Trophoblast cell (in vitro differentiated cells and primary cell): Measurements from ENCODE around the gene MPZ. TPM values are rescaled to one million over a fixed set of nuclear protein-coding genes. Genes with fewer than 3 reads are reported as not detected.

Source experiments
- DNase-seq, 2 donors: peaks; one replicate each; pipeline ENCODE4 v3.0.0-alpha.2; 2016
- H2AFZ ChIP-seq: 2 replicates; pipeline ENCODE4 v1.6.1; 2013; ENCODE audit warnings: low read length, moderate library complexity, mild to moderate bottlenecking; ENCODE audit not compliant: insufficient read depth, poor library complexity
- H2AK5ac ChIP-seq: 2 replicates; pipeline ENCODE4 v1.6.1; 2013; ENCODE audit warnings: mild to moderate bottlenecking, low read length
- H2BK120ac ChIP-seq: 2 replicates; pipeline ENCODE4 v1.6.1; 2013; ENCODE audit warnings: low read length, mild to moderate bottlenecking, moderate library complexity; ENCODE audit not compliant: insufficient read depth, poor library complexity
- H2BK12ac ChIP-seq: 2 replicates; pipeline ENCODE4 v1.6.1; 2013; ENCODE audit warnings: mild to moderate bottlenecking, low read length, moderate library complexity
- H2BK5ac ChIP-seq: 2 replicates; pipeline ENCODE4 v1.6.1; 2013; ENCODE audit warnings: low read length, low read depth, moderate library complexity, mild to moderate bottlenecking; ENCODE audit not compliant: poor library complexity
- H3K14ac ChIP-seq: 2 replicates; pipeline ENCODE4 v1.6.1; 2013; ENCODE audit warnings: mild to moderate bottlenecking, low read length
- H3K18ac ChIP-seq: 2 replicates; pipeline ENCODE4 v1.6.1; 2013; ENCODE audit warnings: mild to moderate bottlenecking, low read length
- H3K23ac ChIP-seq: 2 replicates; pipeline ENCODE4 v1.6.1; 2013; ENCODE audit warnings: low read length
- H3K27ac ChIP-seq: 2 replicates; pipeline ENCODE4 v1.5.1; 2013; ENCODE audit warnings: low read depth, mild to moderate bottlenecking, inconsistent platforms, low read length, moderate library complexity
- H3K27me3 ChIP-seq: 2 replicates; pipeline ENCODE4 v1.6.1; 2013; ENCODE audit warnings: inconsistent platforms, mild to moderate bottlenecking, low read length, moderate library complexity; ENCODE audit not compliant: insufficient read depth
- H3K36me3 ChIP-seq, 2 experiments: 1 replicate in 1 of 2; 2 replicates in 1 of 2; pipeline ENCODE4 v1.6.1; 2013; ENCODE audit warnings: low read length in 2 of 2, mild to moderate bottlenecking in 2 of 2, moderate library complexity in 1 of 2; ENCODE audit not compliant: insufficient read depth in 2 of 2, control insufficient read depth in 1 of 2
- H3K4ac ChIP-seq: 2 replicates; pipeline ENCODE4 v1.6.1; 2013; ENCODE audit warnings: low read depth, mild to moderate bottlenecking, low read length, moderate library complexity
- H3K4me1 ChIP-seq, 2 experiments: 1 replicate in 1 of 2; 2 replicates in 1 of 2; pipeline ENCODE4 v1.6.1; 2013; ENCODE audit warnings: low read length in 2 of 2, mild to moderate bottlenecking in 2 of 2, moderate library complexity in 1 of 2; ENCODE audit not compliant: insufficient read depth in 2 of 2, control insufficient read depth in 1 of 2
- H3K4me2 ChIP-seq: 2 replicates; pipeline ENCODE4 v1.6.1; 2013; ENCODE audit warnings: inconsistent platforms, mild to moderate bottlenecking, low read length, moderate library complexity
- H3K4me3 ChIP-seq: 2 replicates; pipeline ENCODE4 v1.5.1; 2013; ENCODE audit warnings: mild to moderate bottlenecking, low read depth, low read length, inconsistent platforms
- H3K79me1 ChIP-seq: one replicate; pipeline ENCODE4 v1.6.1; 2013; ENCODE audit warnings: low read length
- H3K79me2 ChIP-seq: 2 replicates; pipeline ENCODE4 v1.6.1; 2013; ENCODE audit warnings: low read length, mild to moderate bottlenecking; ENCODE audit not compliant: control insufficient read depth, insufficient read depth, poor library complexity
- H3K9ac ChIP-seq: 2 replicates; pipeline ENCODE4 v1.6.1; 2013; ENCODE audit warnings: mild to moderate bottlenecking, low read length
- H3K9me3 ChIP-seq: 2 replicates; pipeline ENCODE4 v1.6.1; 2013; ENCODE audit warnings: low read depth, mild to moderate bottlenecking, control low read depth, inconsistent platforms, low read length; ENCODE audit not compliant: insufficient read depth
- H4K12ac ChIP-seq: 2 replicates; pipeline ENCODE4 v1.6.1; 2013; ENCODE audit warnings: low read depth, mild to moderate bottlenecking, low read length, moderate library complexity
- H4K8ac ChIP-seq: 2 replicates; pipeline ENCODE4 v1.6.1; 2013; ENCODE audit warnings: low read depth, mild to moderate bottlenecking, low read length, moderate library complexity
- H4K91ac ChIP-seq: one replicate; pipeline ENCODE4 v1.6.1; 2013; ENCODE audit warnings: low read depth, mild to moderate bottlenecking, low read length, moderate library complexity
- WGBS: extraction: QIAGEN DNeasy Blood & Tissue Kit; methylation state at CpG from one replicate; pipeline ENCODE4 v1.1.7; 2013; ENCODE audit warnings: missing lambda C conversion rate; ENCODE audit not compliant: insufficient read length, insufficient coverage; ENCODE audit errors: extremely low coverage; 5-methylcytosine and 5-hydroxymethylcytosine counted together
- polyA plus RNA-seq: library from polyadenylated mRNA; stranded (reverse); fragments of 200-250 nt; gene quantifications from 2 replicates; pipeline ENCODE4 v1.2.3, GENCODE V29; 2013

MPZ gene
- polyA plus RNA-seq = 1.5 and 1.6 TPM in 2 replicates

DNA sequence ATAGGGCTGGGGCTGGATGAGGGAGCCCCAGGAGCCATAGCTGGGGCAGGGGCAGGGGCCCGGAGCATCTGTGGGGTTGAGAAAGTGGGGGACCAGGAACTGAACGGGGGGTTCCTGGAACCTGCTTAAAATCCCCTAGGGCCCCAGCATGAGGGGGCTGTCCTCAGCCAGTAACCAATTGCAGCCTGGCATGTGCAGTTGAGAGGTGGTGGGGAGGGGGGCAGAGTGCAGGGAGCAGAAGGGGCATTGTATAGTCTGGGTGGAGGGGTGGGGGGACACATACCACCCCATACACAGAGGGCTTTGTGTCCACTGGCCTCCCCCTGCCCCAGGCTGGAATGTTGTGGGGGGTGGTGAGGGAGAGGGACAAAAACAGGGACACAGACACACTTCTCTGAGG, at the start of gene MPZ:
TSS of gene MPZ (minus strand) at position 101 of the 400 bp plus-strand sequence. CDS start at position 38, 63 bp downstream.
- no peak within 1 kb of the TSS for H3K14ac ChIP-seq
- H4K91ac ChIP-seq = no peak within 1 kb of the TSS
- H3K36me3 ChIP-seq = no peaks in the 10 kb centered on the region
- H3K9ac ChIP-seq = no peak within 1 kb of the TSS
- H3K27me3 ChIP-seq = no peaks in the 10 kb centered on the region
- H3K4me1 ChIP-seq = peaks cover 5 to 10% of the 10 kb centered on the region in 2 experiments
- H3K4me2 ChIP-seq = no peak within 1 kb of the TSS
- peaks cover 9% of the 10 kb centered on the region for H3K79me2 ChIP-seq
- H2AFZ ChIP-seq = no peak within 1 kb of the TSS
- no peak within 1 kb of the TSS for H2AK5ac ChIP-seq
- H3K9me3 ChIP-seq = peaks cover 6% of the 10 kb centered on the region
- H4K8ac ChIP-seq = no peak within 1 kb of the TSS
- no peak within 1 kb of the TSS for H2BK12ac ChIP-seq
- no peak within 1 kb of the TSS for H3K4ac ChIP-seq
- H3K4me3 ChIP-seq = no peak within 1 kb of the TSS
- H2BK120ac ChIP-seq = no peak within 1 kb of the TSS
- H3K18ac ChIP-seq = no peak within 1 kb of the TSS
- H3K27ac ChIP-seq = no peak within 1 kb of the TSS
- no peak within 1 kb of the TSS for H3K23ac ChIP-seq
- no peak within 1 kb of the TSS for H4K12ac ChIP-seq
- WGBS = no CpG with 5 or more reads among the region's 2 CpGs
- no peak for DNase-seq
- H3K79me1 ChIP-seq = peaks cover 11% of the 10 kb centered on the region
- no peak within 1 kb of the TSS for H2BK5ac ChIP-seq

DNA sequence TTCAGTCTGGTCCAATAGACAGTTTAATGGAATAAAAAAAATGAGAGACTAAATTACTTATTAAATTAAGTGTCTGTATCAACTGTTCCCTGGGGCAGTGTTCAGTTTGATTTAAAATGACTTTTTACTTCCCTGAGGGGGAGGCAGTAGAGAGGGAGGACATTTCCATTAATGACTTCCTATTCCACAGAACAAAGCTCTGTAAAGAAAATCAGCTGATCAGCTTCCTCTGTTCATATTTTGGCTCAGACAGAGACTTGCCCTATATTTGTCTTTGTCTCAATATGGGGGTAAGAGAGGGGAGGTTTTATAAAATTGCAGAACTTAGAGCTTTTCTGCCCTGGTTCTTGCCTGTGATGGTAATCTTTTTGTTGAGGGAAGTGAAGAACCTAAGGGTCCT, 49.5 kb upstream of the MPZ start:
- no peak overlapping the region for H3K14ac ChIP-seq
- no peak overlapping the region for H2BK12ac ChIP-seq
- H3K4me3 ChIP-seq = no peak overlapping the region
- no peak overlapping the region for H2AFZ ChIP-seq
- H3K4me1 ChIP-seq = no peaks in the 10 kb centered on the region
- H3K4ac ChIP-seq = no peak overlapping the region
- H3K23ac ChIP-seq = no peak overlapping the region
- peaks cover 6 to 12% of the 10 kb centered on the region in 2 experiments for H3K36me3 ChIP-seq
- H4K91ac ChIP-seq = no peak overlapping the region
- no peak overlapping the region for H4K12ac ChIP-seq
- no peak overlapping the region for H4K8ac ChIP-seq
- no peaks in the 10 kb centered on the region for H3K9me3 ChIP-seq
- H3K79me1 ChIP-seq = no peaks in the 10 kb centered on the region
- no peaks in the 10 kb centered on the region for H3K27me3 ChIP-seq
- no peak overlapping the region for H2BK120ac ChIP-seq
- no peak overlapping the region for H3K27ac ChIP-seq
- H3K4me2 ChIP-seq = no peak overlapping the region
- no peak overlapping the region for H2AK5ac ChIP-seq
- no peak overlapping the region for H2BK5ac ChIP-seq
- no peaks in the 10 kb centered on the region for H3K79me2 ChIP-seq
- no peak overlapping the region for H3K18ac ChIP-seq
- H3K9ac ChIP-seq = no peak overlapping the region
- no peak for DNase-seq

DNA sequence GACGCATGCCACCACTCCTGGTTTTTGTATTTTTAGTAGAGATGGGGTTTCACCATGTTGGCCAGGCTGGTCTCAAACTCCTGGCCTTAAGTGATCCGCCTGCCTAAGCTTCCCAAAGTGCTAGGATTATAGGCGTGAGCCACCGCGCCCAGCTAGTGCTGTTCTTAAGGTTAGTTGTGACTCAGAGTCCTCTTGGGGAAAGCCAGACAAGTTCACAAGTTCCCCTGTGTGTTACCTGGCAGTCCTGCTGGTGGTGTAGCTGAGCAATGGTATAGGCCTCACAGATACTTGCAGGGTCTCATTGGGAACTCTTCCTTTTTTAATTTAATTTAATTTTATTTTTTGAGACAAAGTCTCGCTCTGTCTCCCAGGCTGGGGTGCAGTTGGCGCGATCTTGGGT, 47.3 kb upstream of the MPZ start:
- no peaks in the 10 kb centered on the region for H3K79me2 ChIP-seq
- no peak overlapping the region for H3K9ac ChIP-seq
- H3K4ac ChIP-seq = no peak overlapping the region
- no peaks in the 10 kb centered on the region for H3K79me1 ChIP-seq
- no peak overlapping the region for H2BK12ac ChIP-seq
- H2AFZ ChIP-seq = no peak overlapping the region
- H4K12ac ChIP-seq = no peak overlapping the region
- no peak overlapping the region for H3K4me3 ChIP-seq
- no peak overlapping the region for H2AK5ac ChIP-seq
- no CpG with 5 or more reads among the region's 8 CpGs for WGBS
- no peak overlapping the region for H3K18ac ChIP-seq
- no peaks in the 10 kb centered on the region for H3K4me1 ChIP-seq
- H4K91ac ChIP-seq = no peak overlapping the region
- H3K9me3 ChIP-seq = no peaks in the 10 kb centered on the region
- H3K36me3 ChIP-seq = peaks cover 4 to 12% of the 10 kb centered on the region in 2 experiments
- H2BK120ac ChIP-seq = no peak overlapping the region
- H2BK5ac ChIP-seq = no peak overlapping the region
- H3K4me2 ChIP-seq = no peak overlapping the region
- no peak for DNase-seq
- no peak overlapping the region for H3K14ac ChIP-seq
- H3K23ac ChIP-seq = no peak overlapping the region
- H4K8ac ChIP-seq = no peak overlapping the region
- H3K27ac ChIP-seq = no peak overlapping the region
- H3K27me3 ChIP-seq = no peaks in the 10 kb centered on the region

DNA sequence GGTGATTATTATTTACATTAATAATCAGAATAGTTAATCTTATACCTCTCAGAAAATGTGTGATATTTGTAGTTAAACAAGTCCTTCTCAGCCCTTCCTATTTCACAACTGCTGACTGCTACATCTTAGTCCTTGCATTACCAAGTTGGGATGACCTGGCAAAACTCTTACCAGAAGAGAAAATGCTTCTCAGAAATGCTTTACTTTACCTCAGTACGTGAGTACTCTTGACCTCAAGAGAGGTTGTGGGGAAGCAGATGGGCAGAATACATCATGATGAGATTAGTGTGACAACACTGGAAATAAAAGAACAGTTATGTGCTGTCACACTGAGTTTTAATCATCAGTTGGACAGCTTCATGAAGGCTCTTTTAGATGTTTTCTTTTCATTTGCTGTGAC, 41.7 kb upstream of the MPZ start:
- Histone ChIP-seq H3K4me3 (no peak overlapping the region), H4K8ac (no peak overlapping the region), H2BK12ac (no peak overlapping the region), H3K27me3 (no peaks in the 10 kb centered on the region), H3K36me3 (peaks cover 6 to 9% of the 10 kb centered on the region in 2 experiments), H3K9me3 (no peaks in the 10 kb centered on the region), H2AFZ (no peak overlapping the region), H3K14ac (no peak overlapping the region), H2AK5ac (no peak overlapping the region), H3K18ac (no peak overlapping the region), H3K4me1 (no peaks in the 10 kb centered on the region), H3K4me2 (no peak overlapping the region), H3K4ac (no peak overlapping the region), H3K79me1 (no peaks in the 10 kb centered on the region), H4K12ac (no peak overlapping the region), H3K23ac (no peak overlapping the region), H3K27ac (no peak overlapping the region), H3K9ac (no peak overlapping the region), H3K79me2 (no peaks in the 10 kb centered on the region), H4K91ac (no peak overlapping the region), H2BK5ac (no peak overlapping the region), H2BK120ac (no peak overlapping the region)
- no peak for DNase-seq
- WGBS = no CpG with 5 or more reads among the region's 1 CpG
